GM10266 (cell line): ENCODE data around the gene LRRFIP1.

Source experiments
- DNase-seq: peaks from one replicate; pipeline ENCODE4 v3.0.0; 2012; ENCODE audit errors: extremely low spot score
- TF ChIP-seq, protein P1 (sequence below): IDR thresholded peaks from 2 replicates; pipeline ENCODE4 v1.5.1; 2012; ENCODE audit warnings: mild to moderate bottlenecking, low read depth; ENCODE audit not compliant: control insufficient read depth, insufficient read depth; ENCODE audit errors: missing control alignments

The LRRFIP1 gene

DNA sequence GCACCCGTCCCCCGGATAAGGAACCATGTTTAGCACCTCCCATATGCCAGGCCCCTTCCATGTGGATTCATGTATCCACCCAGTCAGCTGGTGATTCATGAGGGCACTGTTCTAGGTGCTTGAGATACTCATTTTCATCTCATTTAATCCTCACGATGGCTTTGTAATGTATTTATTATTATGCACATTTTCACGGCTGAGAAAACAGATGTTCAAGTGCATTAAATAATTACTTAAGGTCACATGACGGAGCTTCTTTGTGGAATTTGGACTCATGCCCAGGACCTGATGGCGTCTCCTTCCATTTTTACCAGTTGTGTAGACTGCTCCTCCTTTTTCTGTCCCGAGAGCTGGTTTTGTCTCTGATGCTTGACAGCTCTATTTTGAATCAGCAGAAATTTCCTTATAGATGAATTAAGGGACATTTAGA lies 99.0 kb downstream of the LRRFIP1 start:
- TF ChIP-seq, protein P1, sequence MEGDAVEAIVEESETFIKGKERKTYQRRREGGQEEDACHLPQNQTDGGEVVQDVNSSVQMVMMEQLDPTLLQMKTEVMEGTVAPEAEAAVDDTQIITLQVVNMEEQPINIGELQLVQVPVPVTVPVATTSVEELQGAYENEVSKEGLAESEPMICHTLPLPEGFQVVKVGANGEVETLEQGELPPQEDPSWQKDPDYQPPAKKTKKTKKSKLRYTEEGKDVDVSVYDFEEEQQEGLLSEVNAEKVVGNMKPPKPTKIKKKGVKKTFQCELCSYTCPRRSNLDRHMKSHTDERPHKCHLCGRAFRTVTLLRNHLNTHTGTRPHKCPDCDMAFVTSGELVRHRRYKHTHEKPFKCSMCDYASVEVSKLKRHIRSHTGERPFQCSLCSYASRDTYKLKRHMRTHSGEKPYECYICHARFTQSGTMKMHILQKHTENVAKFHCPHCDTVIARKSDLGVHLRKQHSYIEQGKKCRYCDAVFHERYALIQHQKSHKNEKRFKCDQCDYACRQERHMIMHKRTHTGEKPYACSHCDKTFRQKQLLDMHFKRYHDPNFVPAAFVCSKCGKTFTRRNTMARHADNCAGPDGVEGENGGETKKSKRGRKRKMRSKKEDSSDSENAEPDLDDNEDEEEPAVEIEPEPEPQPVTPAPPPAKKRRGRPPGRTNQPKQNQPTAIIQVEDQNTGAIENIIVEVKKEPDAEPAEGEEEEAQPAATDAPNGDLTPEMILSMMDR, result no peak
- DNase-seq, result no peak

DNA sequence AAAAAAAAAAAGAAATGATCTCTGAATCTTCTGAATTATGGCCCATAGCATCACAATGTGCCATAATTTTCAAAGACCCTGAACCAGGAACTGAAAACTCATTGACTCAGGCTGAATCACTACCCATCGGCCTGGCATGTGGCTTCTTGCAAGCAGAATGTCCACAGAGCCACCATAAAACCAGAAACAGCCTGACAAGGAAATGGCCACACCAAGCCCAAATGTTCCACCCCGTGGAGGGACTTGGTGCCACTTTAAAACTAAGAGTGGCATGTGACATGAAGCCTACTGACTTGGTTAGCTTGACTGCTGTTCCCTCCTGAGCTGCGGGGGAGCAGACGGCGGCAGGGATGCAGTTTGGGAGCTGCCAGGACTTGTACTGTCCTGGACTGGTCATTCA lies 100.0 kb downstream of the LRRFIP1 start:
- DNase-seq, result no peak

DNA sequence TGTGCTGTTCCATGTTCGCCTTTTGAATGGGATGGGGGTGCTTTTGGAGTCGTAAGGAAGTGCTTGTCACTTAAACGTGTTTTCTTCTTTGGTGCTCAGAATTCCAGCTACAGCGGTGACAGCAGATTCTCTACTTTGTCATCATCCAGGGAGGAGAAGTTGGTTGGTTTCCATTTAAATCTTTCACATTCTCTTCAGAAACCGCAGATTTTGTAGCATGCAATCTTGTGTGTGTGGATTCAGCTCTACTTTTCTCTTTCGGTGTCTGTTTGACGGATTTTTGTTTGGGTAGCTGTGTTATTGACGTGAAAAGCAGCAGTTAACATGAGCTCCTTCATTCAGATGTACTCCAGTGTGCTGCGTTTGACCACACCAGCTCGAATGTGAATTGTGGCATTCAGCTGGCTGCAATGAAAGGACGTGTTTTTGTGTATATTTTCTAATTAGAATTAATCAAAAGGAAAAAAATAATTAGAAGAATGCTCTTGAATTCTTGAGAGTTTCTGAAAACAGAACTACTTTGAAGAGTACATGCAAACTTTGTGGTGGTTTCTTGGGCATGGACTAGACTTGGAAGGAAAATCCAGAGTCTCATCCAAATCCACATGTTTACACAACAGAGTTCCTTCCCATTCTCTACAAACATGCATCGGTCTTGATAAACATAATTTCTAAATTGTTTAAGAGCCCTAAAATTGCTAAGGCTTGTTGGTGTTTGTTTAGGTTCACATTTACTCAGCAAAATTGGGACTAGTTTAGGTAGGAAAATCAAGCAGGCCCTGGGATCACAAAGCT lies 102.5 kb downstream of the LRRFIP1 start:
- TF ChIP-seq, protein P1, result no peak
- DNase-seq, result no peak

More for the DNA sequence above, 100.0 kb downstream of the LRRFIP1 start:
- TF ChIP-seq, protein P1, result no peak

DNA sequence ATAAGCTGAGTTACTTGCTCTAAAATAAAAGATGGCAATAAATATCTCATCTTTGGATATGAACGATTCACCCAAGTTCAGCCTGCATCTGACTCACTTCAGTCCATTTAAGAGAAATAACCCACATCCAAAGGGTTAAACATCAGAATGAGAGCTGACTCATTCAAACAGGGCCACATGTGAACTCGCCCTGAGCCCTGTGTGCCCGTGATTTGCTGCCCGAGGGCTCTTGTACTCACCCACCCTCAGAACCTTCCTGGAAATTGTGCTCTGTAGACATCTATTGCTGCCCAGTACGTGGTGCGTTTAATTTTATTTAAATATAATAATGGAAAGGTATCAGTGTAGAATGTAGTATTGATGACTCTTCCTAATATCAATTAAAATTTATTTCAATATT lies 104.3 kb downstream of the LRRFIP1 start:
- TF ChIP-seq, protein P1, result no peak
- DNase-seq, result no peak

DNA sequence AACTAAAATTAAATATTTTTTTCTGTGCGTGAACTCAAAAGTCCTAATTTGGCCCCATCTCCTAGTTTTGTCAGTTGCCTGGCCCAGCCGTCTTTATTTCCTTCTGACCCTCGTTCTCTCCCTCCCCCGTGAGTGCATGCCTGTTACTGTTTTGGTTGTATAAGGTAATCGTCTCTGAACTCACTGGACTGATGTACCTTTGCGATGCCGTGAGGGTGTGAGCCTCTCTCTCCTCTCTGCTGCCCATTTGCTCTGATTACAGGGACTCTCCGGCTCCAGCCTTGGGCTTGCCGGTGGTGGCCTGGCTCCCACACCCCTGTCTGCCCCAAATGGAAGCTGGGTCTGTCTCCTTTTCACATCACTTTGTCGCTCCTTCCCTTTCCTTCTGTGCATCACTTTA lies 104.7 kb downstream of the LRRFIP1 start:
- no peak for DNase-seq

DNA sequence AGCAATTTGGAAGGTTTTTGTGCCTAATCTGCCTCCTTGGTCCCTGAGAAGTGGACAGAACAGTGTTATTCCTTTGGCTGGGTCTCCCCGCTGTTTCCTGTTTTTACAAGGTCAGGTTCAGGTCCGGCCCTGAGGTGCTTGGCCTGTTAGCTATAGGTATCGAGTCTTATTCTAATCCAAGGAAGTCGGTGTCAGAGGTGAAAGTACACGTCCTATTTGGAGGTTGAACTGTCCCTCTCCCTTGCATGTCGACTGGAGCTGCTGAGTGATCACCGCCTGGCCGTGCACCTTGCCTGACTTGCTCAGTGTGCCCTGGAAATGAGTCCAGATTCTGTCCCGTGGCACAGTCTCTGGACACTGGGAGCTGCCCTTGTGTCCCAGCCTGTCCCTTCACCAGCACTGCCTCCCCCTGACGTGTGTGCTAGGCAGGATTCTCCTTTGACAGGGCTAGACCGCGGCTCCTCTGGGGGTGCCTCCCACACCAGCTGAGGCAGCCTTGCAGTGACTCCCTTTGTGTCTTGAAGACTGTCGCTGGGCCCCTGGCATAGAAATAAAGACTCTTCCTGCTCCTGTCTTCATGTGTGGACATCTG lies 105.5 kb downstream of the LRRFIP1 start:
- TF ChIP-seq, protein P1, result no peak
- DNase-seq, result no peak

More for the DNA sequence above, 104.7 kb downstream of the LRRFIP1 start:
- TF ChIP-seq, protein P1, result no peak
